SK-N-SH (cell line): ENCODE measurements around the gene ANO10. TPM values are rescaled to one million over a fixed set of nuclear protein-coding genes. Genes with fewer than 3 reads are reported as not detected.
"Not testable (repeated sequence)": the region's sequence is repeated elsewhere in the genome, so short reads cannot be mapped to it uniquely, and the experiment has no call there.

Experiments
- CTCF ChIA-PET: fragments of 300-600, 350-600 bp; formaldehyde crosslinking; extraction: SDS; loops from one replicate; lab custom pipeline; 2021; lab: Yijun Ruan, JAX
- POLR2A ChIA-PET: fragments of 350-600 bp; sonication (Branson Sonifier 250); formaldehyde crosslinking; extraction: SDS; loops from one replicate; lab custom pipeline; 2020; ENCODE audit warnings: antibody characterized with exemption, inconsistent platforms; lab: Yijun Ruan, JAX
- DNase-seq: peaks from one replicate; pipeline ENCODE4 v3.0.0; 2012
- H2AFZ ChIP-seq: fragments of 200-600 bp; sonication (generic); 2 replicates; pipeline ENCODE4 v1.8.1; 2016; ENCODE audit warnings: antibody characterized with exemption, mild to moderate bottlenecking, low read depth
- H3F3A ChIP-seq: fragments of 200-600 bp; sonication (generic); replicated peaks from 2 replicates; pipeline ENCODE3; 2016; ENCODE audit warnings: antibody characterized with exemption, mild to moderate bottlenecking; ENCODE audit not compliant: insufficient read depth
- H3K27ac ChIP-seq, 2 experiments: fragments of 200-500 bp in 1 of 2; fragments of 200-600 bp in 1 of 2; sonication (Bioruptor generic) in 1 of 2; sonication (generic), shearing (Covaris generic) in 1 of 2; 2 replicates each; pipeline versions ENCODE4 v1.5.1 to v1.6.1; 2014 to 2016; ENCODE audit warnings: low read depth in 2 of 2, inconsistent platforms in 1 of 2, low read length in 1 of 2, mild to moderate bottlenecking in 1 of 2, mixed read lengths in 1 of 2
- H3K27me3 ChIP-seq: fragments of 200-600 bp; sonication (generic), shearing (Covaris generic); 2 replicates; pipeline ENCODE4 v1.6.1; 2016; ENCODE audit warnings: mixed run types; ENCODE audit not compliant: insufficient read depth
- H3K36me3 ChIP-seq, 2 experiments: fragments of 200-500 bp in 1 of 2; fragments of 200-600 bp in 1 of 2; sonication (Bioruptor generic) in 1 of 2; sonication (generic) in 1 of 2; replicated peaks in 1 of 2; 2 replicates each; pipeline versions ENCODE3 to v1.5.1; 2014 to 2016; ENCODE audit warnings: low read length in 1 of 2, mild to moderate bottlenecking in 1 of 2; ENCODE audit not compliant: insufficient read depth in 2 of 2, control insufficient read depth in 1 of 2
- H3K4me1 ChIP-seq, 2 experiments: fragments of 200-500 bp in 1 of 2; fragments of 200-600 bp in 1 of 2; sonication (Bioruptor generic) in 1 of 2; sonication (generic), shearing (Covaris generic) in 1 of 2; 2 replicates each; pipeline versions ENCODE4 v1.5.1 to v1.6.1; 2014 to 2016; ENCODE audit warnings: low read depth in 1 of 2, low read length in 1 of 2, mixed run types in 1 of 2; ENCODE audit not compliant: insufficient read depth in 2 of 2, control insufficient read depth in 1 of 2
- H3K4me2 ChIP-seq: fragments of 200-600 bp; sonication (generic), shearing (Covaris generic); 2 replicates; pipeline ENCODE4 v1.6.1; 2017; ENCODE audit warnings: mixed run types
- H3K4me3 ChIP-seq, 2 experiments: fragments of 200-500 bp in 1 of 2; fragments of 200-600 bp in 1 of 2; sonication (Bioruptor generic) in 1 of 2; sonication (generic), shearing (Covaris generic) in 1 of 2; 2 replicates each; pipeline versions ENCODE4 v1.5.1 to v1.8.1; 2014 to 2016; ENCODE audit warnings: low read depth in 2 of 2, inconsistent platforms in 1 of 2, low read length in 1 of 2, mild to moderate bottlenecking in 1 of 2, mixed read lengths in 1 of 2, moderate library complexity in 1 of 2
- H3K79me2 ChIP-seq: fragments of 200-600 bp; sonication (generic); 2 replicates; pipeline ENCODE4 v1.8.1; 2017; ENCODE audit warnings: mild to moderate bottlenecking; ENCODE audit not compliant: insufficient read depth
- H3K9ac ChIP-seq: fragments of 200-600 bp; sonication (generic); 2 replicates; pipeline ENCODE4 v1.6.1; 2017; ENCODE audit warnings: mixed run types
- H3K9me2 ChIP-seq: fragments of 200-600 bp; sonication (generic); 2 replicates; pipeline ENCODE4 v1.6.1; 2017; ENCODE audit warnings: mixed run types
- H3K9me3 ChIP-seq: fragments of 200-600 bp; sonication (generic); 2 replicates; pipeline ENCODE4 v1.6.1; 2017; ENCODE audit warnings: mixed run types, mild to moderate bottlenecking, moderate library complexity
- H4K20me1 ChIP-seq: fragments of 200-600 bp; sonication (generic); 2 replicates; pipeline ENCODE4 v1.6.1; 2017; ENCODE audit warnings: mild to moderate bottlenecking, mixed run types; ENCODE audit not compliant: insufficient read depth
- CTCF ChIP-seq: fragments of 200-600 bp; sonication (generic); IDR thresholded peaks from 2 replicates; pipeline ENCODE4 v1.6.1; 2017; ENCODE audit warnings: antibody characterized with exemption, mild to moderate bottlenecking, moderate library complexity
- POLR2AphosphoS5 ChIP-seq: IDR thresholded peaks from 2 replicates; pipeline ENCODE4 v1.6.1; 2012; ENCODE audit warnings: low read depth, low read length
- REST ChIP-seq: IDR thresholded peaks from 2 replicates; pipeline ENCODE4 v1.6.1; 2012; ENCODE audit warnings: mild to moderate bottlenecking, low read depth, low read length, moderate library complexity
- RFX5 ChIP-seq: IDR thresholded peaks from 2 replicates; pipeline ENCODE4 v1.6.1; 2012; ENCODE audit warnings: mild to moderate bottlenecking, improper control_type of control experiment, low read length
- RXRA ChIP-seq: IDR thresholded peaks from 2 replicates; pipeline ENCODE4 v1.4.0; 2012; ENCODE audit warnings: low read depth, mild to moderate bottlenecking, borderline replicate concordance
- WGBS: methylation state at CpG from one replicate; pipeline ENCODE4 v1.1.6; 2017; ENCODE audit warnings: low lambda C conversion rate; 5-methylcytosine and 5-hydroxymethylcytosine counted together
- polyA plus RNA-seq, 3 experiments: library from polyadenylated mRNA; depleted of rRNA; stranded (reverse); fragments of >200 nt; gene quantifications; 2 replicates each; pipeline ENCODE4 v1.2.3, GENCODE V29; 2012

Gene ANO10
- polyA plus RNA-seq, 1 of the 3 experiments (the other 2 are of a cell fraction), result 16.8 TPM

- H3K27me3 ChIP-seq, result no peaks in the 10 kb centered on the region
- H3K9me3 ChIP-seq, result no peaks in the 10 kb centered on the region
- no peak overlapping the region for H3K9ac ChIP-seq
- TF ChIP-seq RXRA (no peak), CTCF (no peak)
- WGBS, result 87% methylated on average over 2 of the region's 2 CpGs
- no peak for DNase-seq
- ChIA-PET POLR2A (no interaction called here), CTCF (no interaction called here)
- no peaks in the 10 kb centered on the region for H3K9me2 ChIP-seq
- H3K4me3 ChIP-seq, result no peak overlapping the region
- no peaks in the 10 kb centered on the region for H3F3A ChIP-seq
- no peaks in the 10 kb centered on the region for H4K20me1 ChIP-seq
- H3K4me1 ChIP-seq, result no peaks in the 10 kb centered on the region
- no peak overlapping the region for H3K27ac ChIP-seq
- no peak overlapping the region for H2AFZ ChIP-seq
- H3K4me2 ChIP-seq, result no peak overlapping the region
- no peaks in the 10 kb centered on the region for H3K79me2 ChIP-seq
- H3K36me3 ChIP-seq, result peaks cover 4 to 9% of the 10 kb centered on the region in 2 experiments
Measured at GRCh38 chr3:43573576-43573975, 48.2 kb downstream of the ANO10 start.

GRCh38 chr3:43565661-43566341 lies 56.0 kb downstream of the ANO10 start:
- POLR2A ChIA-PET, result interaction anchor here (0.6 kb wide), 1 partner anchor 242 kb away, joined by 5 read pairs; no protein-coding TSS in a partner anchor
- H3K9me3 ChIP-seq, H3K27me3 ChIP-seq, H3K79me2 ChIP-seq, H3K9ac ChIP-seq, H2AFZ ChIP-seq, H4K20me1 ChIP-seq, DNase-seq, H3F3A ChIP-seq, H3K9me2 ChIP-seq, CTCF ChIA-PET, H3K36me3 ChIP-seq, H3K4me3 ChIP-seq, H3K27ac ChIP-seq, H3K4me2 ChIP-seq, H3K4me1 ChIP-seq: not testable (repeated sequence)
- 98% methylated on average over 10 of the region's 30 CpGs for WGBS

GRCh38 chr3:43559961-43560360 lies 61.9 kb downstream of the ANO10 start:
- peaks cover 12 to 13% of the 10 kb centered on the region in 2 experiments for H3K36me3 ChIP-seq
- H2AFZ ChIP-seq, result no peak overlapping the region
- H3K9me2 ChIP-seq, result no peaks in the 10 kb centered on the region
- DNase-seq, result no peak
- H3K27me3 ChIP-seq, result no peaks in the 10 kb centered on the region
- ChIA-PET POLR2A (no interaction called here), CTCF (interaction anchor here (1.6 to 2.1 kb wide), 2 partner anchors 27 to 639 kb away, joined by 3 to 4 read pairs; no protein-coding TSS in a partner anchor)
- no peaks in the 10 kb centered on the region for H3K4me1 ChIP-seq
- H3F3A ChIP-seq, result no peaks in the 10 kb centered on the region
- no peaks in the 10 kb centered on the region for H4K20me1 ChIP-seq
- TF ChIP-seq RFX5 (no peak), POLR2AphosphoS5 (no peak), REST (no peak)
- TF ChIP-seq, all 33 proteins: peak for 0
- no peaks in the 10 kb centered on the region for H3K9me3 ChIP-seq
- no peaks in the 10 kb centered on the region for H3K79me2 ChIP-seq
- no peak overlapping the region for H3K4me3 ChIP-seq
- H3K27ac ChIP-seq, result no peak overlapping the region
- H3K4me2 ChIP-seq, result no peak overlapping the region
- no peak overlapping the region for H3K9ac ChIP-seq
